Sigmoid colon (tissue), 7 donors: Measurements from ENCODE around the gene LHX8. TPM values are rescaled to one million over a fixed set of nuclear protein-coding genes. Genes with fewer than 3 reads are reported as not detected.

Experiments
- DNase-seq: peaks from one replicate; pipeline ENCODE4 v3.0.0-alpha.2; 2019
- H3K27ac ChIP-seq, 4 donors: fragments of 200-600 bp; sonication (generic); one replicate each; pipeline ENCODE4 v1.5.1; 2016 to 2019; ENCODE audit warnings: mild to moderate bottlenecking in 1 of 4
- H3K27me3 ChIP-seq, 3 donors: fragments of 200-600 bp; sonication (generic); one replicate each; pipeline ENCODE4 v1.5.1; 2019; ENCODE audit warnings: mild to moderate bottlenecking in 1 of 3
- H3K36me3 ChIP-seq, 4 donors: fragments of 200-600 bp; sonication (generic); one replicate each; pipeline ENCODE4 v1.5.1; 2016 to 2019
- H3K4me1 ChIP-seq, 4 donors: fragments of 200-600 bp; sonication (generic); one replicate each; pipeline ENCODE4 v1.5.1; 2017 to 2019
- H3K4me3 ChIP-seq, 4 donors: fragments of 200-600 bp; sonication (generic); one replicate each; pipeline ENCODE4 v1.5.1; 2017 to 2019; ENCODE audit warnings: mild to moderate bottlenecking in 2 of 4, moderate library complexity in 1 of 4
- H3K9me3 ChIP-seq, 4 donors: fragments of 200-600 bp in 3 of 4; sonication (generic) in 3 of 4; one replicate each; pipeline versions ENCODE4 v1.5.1 to v1.6.1; 2013 to 2019
- EP300 ChIP-seq, 4 donors: sonication (generic); formaldehyde crosslinking; IDR thresholded peaks; one replicate each; pipeline ENCODE4 v1.6.1; 2017; ENCODE audit warnings: antibody characterized with exemption in 4 of 4
- POLR2A ChIP-seq, 2 donors: fragments of 450-650 bp; IDR thresholded peaks; one replicate each; pipeline ENCODE4 v1.6.1; 2016; ENCODE audit warnings: antibody characterized with exemption in 2 of 2, mild to moderate bottlenecking in 2 of 2, moderate library complexity in 2 of 2
- POLR2AphosphoS5 ChIP-seq, 4 donors: sonication (generic); formaldehyde crosslinking; IDR thresholded peaks; one replicate each; pipeline ENCODE4 v1.6.1; 2017; ENCODE audit warnings: antibody characterized with exemption in 4 of 4
- WGBS, 2 donors: extraction: QIAGEN DNeasy Blood & Tissue Kit; methylation state at CpG; one replicate each; pipeline ENCODE4 v1.1.7; 2013; 5-methylcytosine and 5-hydroxymethylcytosine counted together
- intact Hi-C: fragments of 100-400 bp; cut with DNase I; formaldehyde crosslinking; loops from one replicate; pipeline ENCODE4 v1.15.1; 2023
- polyA plus RNA-seq, 3 donors: library from polyadenylated mRNA; stranded (reverse); fragments of 200-250 nt; gene quantifications; one replicate each; pipeline ENCODE4 v1.2.3, GENCODE V29; 2013
- total RNA-seq, 4 donors: library from RNA; depleted of rRNA; stranded (reverse); fragments of >200 nt; gene quantifications; one replicate each; pipeline ENCODE4 v1.1.0, GENCODE V29; 2016
- TF ChIP-seq, protein P1 (sequence below), 4 experiments: fragments of 450-650 bp in 3 of 4; fragments of 200-600 bp in 1 of 4; IDR thresholded peaks; one replicate each; pipeline ENCODE4 v1.5.1; 2016 to 2019; ENCODE audit warnings: antibody characterized with exemption in 4 of 4, mild to moderate bottlenecking in 3 of 4, moderate library complexity in 2 of 4
- donor health status: healthy with polysubstance abuse.
- donor health status: Bipolar disorder and iron deficiency.
- donor health status: healthy.

Gene LHX8
- total RNA-seq (not detected), polyA plus RNA-seq (not detected)

DNA sequence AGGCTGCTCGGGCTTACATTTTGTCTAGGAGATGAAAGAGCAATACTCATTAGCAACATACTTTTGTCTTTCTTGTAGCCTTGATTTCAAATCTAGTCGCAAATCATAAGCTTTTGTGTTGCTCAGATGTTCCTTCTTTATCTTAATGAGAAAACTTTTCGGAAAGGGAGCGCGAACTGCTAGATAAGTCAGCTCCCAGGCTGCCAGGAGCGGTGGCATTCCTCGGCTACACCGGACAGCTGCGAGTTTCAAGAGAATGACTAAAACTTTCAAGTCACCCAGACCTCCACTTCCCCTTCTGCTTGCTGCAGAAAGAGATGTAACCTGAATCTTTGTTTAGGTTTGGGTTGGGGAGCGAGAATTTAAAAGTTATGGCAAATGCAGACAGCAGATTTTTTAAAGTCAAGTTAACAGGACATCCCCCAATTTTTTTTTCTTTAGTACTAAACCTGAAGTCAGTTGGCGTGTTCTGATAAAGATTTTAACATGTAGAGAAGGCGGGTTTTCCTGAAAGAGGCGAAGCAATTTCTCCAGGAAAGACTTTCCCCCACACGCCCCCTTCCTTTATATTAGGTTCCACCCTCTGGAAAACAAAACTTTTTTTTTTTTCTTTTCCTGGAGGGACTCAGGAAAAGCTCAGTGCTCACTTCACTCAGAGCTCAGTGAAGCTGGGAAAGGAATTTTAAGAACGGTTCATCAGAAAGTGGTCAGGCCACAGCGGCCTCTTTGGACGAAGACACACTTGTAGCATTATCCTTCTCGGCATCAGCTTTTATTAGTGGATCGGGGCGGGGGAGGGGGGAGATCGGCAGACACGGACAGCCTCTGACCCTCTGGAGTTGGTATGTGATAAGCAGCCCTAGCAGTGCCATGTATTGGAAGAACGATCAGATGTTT lies at the start of gene LHX8:
LHX8 (plus strand) TSS at position 639 of the 897 bp plus-strand sequence. CDS start 2,227 bp downstream, outside the sequence.
- Histone ChIP-seq H3K9me3 (no peaks in the 10 kb centered on the region), H3K4me3 (peak within 1 kb of the TSS in 3 of 4 donors; percentile 26 to 36 (median 36)), H3K36me3 (no peaks in the 10 kb centered on the region), H3K4me1 (peaks cover 0 to 43% (median 27%) of the 10 kb centered on the region in 4 donors), H3K27me3 (peaks cover 69 to 100% (median 96%) of the 10 kb centered on the region in 3 donors), H3K27ac (no peak within 1 kb of the TSS)
- no peak for TF ChIP-seq POLR2A (IDR thresholded peaks at IDR 0.05)
- no peak for TF ChIP-seq POLR2AphosphoS5 (IDR thresholded peaks at IDR 0.05)
- TF ChIP-seq EP300 (IDR thresholded peaks at IDR 0.05) = no peak
- TF ChIP-seq, protein P1, sequence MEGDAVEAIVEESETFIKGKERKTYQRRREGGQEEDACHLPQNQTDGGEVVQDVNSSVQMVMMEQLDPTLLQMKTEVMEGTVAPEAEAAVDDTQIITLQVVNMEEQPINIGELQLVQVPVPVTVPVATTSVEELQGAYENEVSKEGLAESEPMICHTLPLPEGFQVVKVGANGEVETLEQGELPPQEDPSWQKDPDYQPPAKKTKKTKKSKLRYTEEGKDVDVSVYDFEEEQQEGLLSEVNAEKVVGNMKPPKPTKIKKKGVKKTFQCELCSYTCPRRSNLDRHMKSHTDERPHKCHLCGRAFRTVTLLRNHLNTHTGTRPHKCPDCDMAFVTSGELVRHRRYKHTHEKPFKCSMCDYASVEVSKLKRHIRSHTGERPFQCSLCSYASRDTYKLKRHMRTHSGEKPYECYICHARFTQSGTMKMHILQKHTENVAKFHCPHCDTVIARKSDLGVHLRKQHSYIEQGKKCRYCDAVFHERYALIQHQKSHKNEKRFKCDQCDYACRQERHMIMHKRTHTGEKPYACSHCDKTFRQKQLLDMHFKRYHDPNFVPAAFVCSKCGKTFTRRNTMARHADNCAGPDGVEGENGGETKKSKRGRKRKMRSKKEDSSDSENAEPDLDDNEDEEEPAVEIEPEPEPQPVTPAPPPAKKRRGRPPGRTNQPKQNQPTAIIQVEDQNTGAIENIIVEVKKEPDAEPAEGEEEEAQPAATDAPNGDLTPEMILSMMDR (IDR thresholded peaks at IDR 0.05) = no peak
- WGBS, 2 donors = 11 to 14% methylated on average over 23 of the region's 23 CpGs
- intact Hi-C loops = no loop called here
- no peak for DNase-seq

DNA sequence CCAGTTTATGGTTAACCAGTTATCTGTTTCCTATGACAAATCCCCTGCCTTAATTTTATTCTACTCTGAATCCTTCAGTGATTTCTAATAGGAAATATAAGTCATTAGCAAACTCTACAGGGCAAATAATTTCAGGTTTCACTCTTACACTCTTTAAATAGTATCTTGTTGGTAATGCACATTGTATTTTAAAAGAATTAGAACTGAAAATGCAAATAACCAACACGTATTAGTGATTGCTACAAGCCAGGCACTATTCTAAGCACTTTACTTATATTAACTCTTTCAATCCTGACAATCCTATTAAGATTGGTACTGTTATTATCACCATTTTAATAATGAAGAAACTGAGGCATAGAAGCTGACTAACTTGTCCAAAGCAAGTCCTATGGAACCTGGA lies 48.3 kb upstream of the LHX8 start:
- Histone ChIP-seq H3K27ac (no peak overlapping the region), H3K36me3 (no peaks in the 10 kb centered on the region), H3K27me3 (no peaks in the 10 kb centered on the region), H3K4me1 (no peaks in the 10 kb centered on the region), H3K4me3 (no peak overlapping the region), H3K9me3 (no peaks in the 10 kb centered on the region)
- no peak for DNase-seq
- intact Hi-C loops = no loop called here
- TF ChIP-seq POLR2AphosphoS5 (IDR thresholded peaks at IDR 0.05) (no peak), POLR2A (IDR thresholded peaks at IDR 0.05) (no peak), EP300 (IDR thresholded peaks at IDR 0.05) (no peak)
- TF ChIP-seq, protein P1 (IDR thresholded peaks at IDR 0.05) = no peak
- WGBS, 2 donors = 49 to 54% methylated on average over 1 of the region's 1 CpG

DNA sequence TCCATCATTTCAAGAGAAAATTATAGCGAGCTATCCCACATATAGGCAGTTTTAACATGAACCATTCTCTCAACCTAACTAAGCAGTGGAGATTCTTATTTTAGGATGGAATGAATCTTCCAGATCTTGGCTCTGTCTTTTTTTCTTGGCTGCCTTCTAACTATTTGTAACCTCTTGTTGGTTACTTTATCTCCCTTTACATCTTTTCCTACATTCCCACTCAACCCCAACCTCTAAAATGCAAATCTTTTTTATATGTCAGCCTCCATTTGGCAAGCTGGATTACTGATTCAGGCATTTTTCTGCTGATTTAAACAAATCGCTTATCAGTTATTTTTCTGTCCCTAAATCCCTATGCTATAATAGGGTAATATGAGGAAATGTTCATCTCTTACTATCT lies 46.9 kb upstream of the LHX8 start:
- Histone ChIP-seq H3K4me3 (no peak overlapping the region), H3K27ac (no peak overlapping the region), H3K36me3 (no peaks in the 10 kb centered on the region), H3K27me3 (no peaks in the 10 kb centered on the region), H3K4me1 (no peaks in the 10 kb centered on the region), H3K9me3 (no peaks in the 10 kb centered on the region)
- intact Hi-C loops = no loop called here
- TF ChIP-seq POLR2A (IDR thresholded peaks at IDR 0.05) (no peak), EP300 (IDR thresholded peaks at IDR 0.05) (no peak), POLR2AphosphoS5 (IDR thresholded peaks at IDR 0.05) (no peak)
- TF ChIP-seq, protein P1 (IDR thresholded peaks at IDR 0.05) = no peak
- 87 to 88% methylated on average over 2 of the region's 2 CpGs for WGBS, 2 donors
- DNase-seq = no peak

DNA sequence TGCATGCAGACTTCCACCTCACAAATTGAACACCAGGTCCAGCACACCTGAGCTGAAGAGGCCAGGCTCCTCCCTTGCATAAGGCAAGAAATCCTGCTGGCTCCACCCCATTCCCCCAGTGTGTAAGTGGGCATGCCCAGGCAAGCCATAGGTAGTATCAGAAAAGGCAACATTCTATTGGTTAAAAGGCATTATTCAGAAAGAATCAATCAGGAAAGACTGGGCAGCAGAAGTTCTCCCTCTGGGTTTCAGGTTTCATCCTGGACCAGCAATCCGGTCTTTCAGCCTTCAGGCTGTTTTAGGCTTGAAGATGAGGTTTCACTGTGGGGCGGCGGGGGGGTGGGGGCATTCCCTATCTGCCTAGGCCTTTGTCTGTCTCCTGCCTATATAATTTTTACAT lies 42.0 kb upstream of the LHX8 start:
- H3K27me3 ChIP-seq = no peaks in the 10 kb centered on the region
- no peak for TF ChIP-seq EP300 (IDR thresholded peaks at IDR 0.05)
- TF ChIP-seq POLR2A (IDR thresholded peaks at IDR 0.05) = no peak
- no peaks in the 10 kb centered on the region for H3K36me3 ChIP-seq
- DNase-seq = no peak
- peaks cover 0 to 2% (median 0%) of the 10 kb centered on the region in 4 donors for H3K9me3 ChIP-seq
- 71 to 74% methylated on average over 3 of the region's 3 CpGs for WGBS, 2 donors
- H3K4me1 ChIP-seq = no peaks in the 10 kb centered on the region
- no peak overlapping the region for H3K27ac ChIP-seq
- intact Hi-C loops = no loop called here
- H3K4me3 ChIP-seq = no peak overlapping the region

DNA sequence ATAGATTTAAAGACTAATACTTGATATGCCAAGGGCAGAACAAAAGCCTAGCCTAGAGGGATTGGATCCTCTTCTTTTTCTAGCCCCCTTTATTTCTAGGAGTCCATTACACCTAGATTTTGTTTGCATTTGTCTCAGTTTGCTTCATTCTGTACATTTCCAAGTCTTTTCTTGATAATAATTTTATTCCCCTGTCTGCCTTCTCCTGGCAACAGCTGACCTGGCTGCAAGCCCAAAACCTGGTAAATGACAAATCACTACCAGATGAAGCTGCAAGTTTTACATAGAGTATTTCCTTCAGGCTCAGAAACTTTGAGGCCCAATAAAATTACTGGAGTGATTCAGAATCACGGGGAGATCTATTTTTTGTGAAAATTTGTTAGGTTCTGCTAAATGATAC lies 36.5 kb upstream of the LHX8 start:
- no peaks in the 10 kb centered on the region for H3K4me1 ChIP-seq
- TF ChIP-seq POLR2A (IDR thresholded peaks at IDR 0.05) (no peak), POLR2AphosphoS5 (IDR thresholded peaks at IDR 0.05) (no peak), EP300 (IDR thresholded peaks at IDR 0.05) (no peak)
- TF ChIP-seq, protein P1 (IDR thresholded peaks at IDR 0.05) = no peak
- H3K36me3 ChIP-seq = no peaks in the 10 kb centered on the region
- H3K9me3 ChIP-seq = peaks cover 0 to 2% (median 0%) of the 10 kb centered on the region in 4 donors
- H3K27ac ChIP-seq = no peak overlapping the region
- no peaks in the 10 kb centered on the region for H3K27me3 ChIP-seq
- no peak for DNase-seq
- intact Hi-C loops = no loop called here
- H3K4me3 ChIP-seq = no peak overlapping the region
- 18 to 56% methylated on average over 1 of the region's 1 CpG for WGBS, 2 donors
